Right kidney (tissue), 9 donors: ENCODE results near the gene ARRDC4.

Experiments used
- DNase-seq: peaks from one replicate; pipeline ENCODE4 v3.0.0-alpha.2; 2016
- long read RNA-seq, 8 donors: transcript quantifications; one replicate each; lab custom pipeline, GENCODE V29; 2026

Gene ARRDC4, protein sequence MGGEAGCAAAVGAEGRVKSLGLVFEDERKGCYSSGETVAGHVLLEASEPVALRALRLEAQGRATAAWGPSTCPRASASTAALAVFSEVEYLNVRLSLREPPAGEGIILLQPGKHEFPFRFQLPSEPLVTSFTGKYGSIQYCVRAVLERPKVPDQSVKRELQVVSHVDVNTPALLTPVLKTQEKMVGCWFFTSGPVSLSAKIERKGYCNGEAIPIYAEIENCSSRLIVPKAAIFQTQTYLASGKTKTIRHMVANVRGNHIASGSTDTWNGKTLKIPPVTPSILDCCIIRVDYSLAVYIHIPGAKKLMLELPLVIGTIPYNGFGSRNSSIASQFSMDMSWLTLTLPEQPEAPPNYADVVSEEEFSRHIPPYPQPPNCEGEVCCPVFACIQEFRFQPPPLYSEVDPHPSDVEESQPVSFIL
- long read RNA-seq, donor 1, full-length matches to known transcripts: 2 of 2 reads
- long read RNA-seq, donor 1, partial matches to known transcripts: 0 of 2 reads
- long read RNA-seq, donor 1, other reads (novel, unspliced or antisense): 0 of 2 reads
- long read RNA-seq, donor 2: 0 reads
- long read RNA-seq, donor 3, full-length matches to known transcripts: 4 of 4 reads
- long read RNA-seq, donor 3, partial matches to known transcripts: 0 of 4 reads
- long read RNA-seq, donor 3, other reads (novel, unspliced or antisense): 0 of 4 reads
- long read RNA-seq, donor 4, full-length matches to known transcripts: 4 of 4 reads
- long read RNA-seq, donor 4, partial matches to known transcripts: 0 of 4 reads
- long read RNA-seq, donor 4, other reads (novel, unspliced or antisense): 0 of 4 reads
- long read RNA-seq, donor 5, full-length matches to known transcripts: 7 of 7 reads
- long read RNA-seq, donor 5, partial matches to known transcripts: 0 of 7 reads
- long read RNA-seq, donor 5, other reads (novel, unspliced or antisense): 0 of 7 reads
- long read RNA-seq, donor 6, full-length matches to known transcripts: 7 of 12 reads
- long read RNA-seq, donor 6, partial matches to known transcripts: 5 of 12 reads
- long read RNA-seq, donor 6, other reads (novel, unspliced or antisense): 0 of 12 reads
- long read RNA-seq, donor 7: 0 reads
- long read RNA-seq, donor 8, full-length matches to known transcripts: 7 of 7 reads
- long read RNA-seq, donor 8, partial matches to known transcripts: 0 of 7 reads
- long read RNA-seq, donor 8, other reads (novel, unspliced or antisense): 0 of 7 reads

DNA sequence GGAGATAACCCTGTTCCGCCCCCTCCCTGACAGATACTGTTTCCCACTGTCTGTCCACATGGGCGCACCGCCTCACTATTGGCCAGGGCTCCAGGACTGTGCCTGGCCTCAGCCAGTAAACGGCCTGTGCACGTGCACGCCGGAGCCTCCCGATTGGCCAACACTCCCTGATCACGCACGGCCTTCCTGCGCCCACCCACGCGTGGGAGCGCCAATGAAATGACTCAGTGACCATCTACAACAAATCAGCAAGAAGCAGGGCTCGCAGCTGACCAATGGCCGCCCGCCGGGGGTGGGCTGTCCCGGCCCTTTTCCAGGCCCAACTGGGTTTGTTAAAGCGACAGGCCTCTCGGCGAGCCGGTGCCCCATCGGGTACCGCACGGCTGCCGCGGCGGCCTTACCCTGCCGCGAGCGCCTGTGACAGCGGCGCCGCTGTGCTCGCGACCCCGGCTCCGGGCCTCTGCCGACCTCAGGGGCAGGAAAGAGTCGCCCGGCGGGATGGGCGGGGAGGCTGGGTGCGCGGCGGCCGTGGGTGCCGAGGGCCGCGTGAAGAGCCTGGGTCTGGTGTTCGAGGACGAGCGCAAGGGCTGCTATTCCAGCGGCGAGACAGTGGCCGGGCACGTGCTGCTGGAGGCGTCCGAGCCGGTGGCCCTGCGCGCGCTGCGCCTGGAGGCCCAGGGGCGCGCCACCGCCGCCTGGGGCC is at the start of gene ARRDC4:
TSS of gene ARRDC4 (plus strand) at position 340 of the 703 bp plus-strand sequence. CDS start at position 499, 159 bp downstream.
- DNase-seq: peak; percentile 93

DNA sequence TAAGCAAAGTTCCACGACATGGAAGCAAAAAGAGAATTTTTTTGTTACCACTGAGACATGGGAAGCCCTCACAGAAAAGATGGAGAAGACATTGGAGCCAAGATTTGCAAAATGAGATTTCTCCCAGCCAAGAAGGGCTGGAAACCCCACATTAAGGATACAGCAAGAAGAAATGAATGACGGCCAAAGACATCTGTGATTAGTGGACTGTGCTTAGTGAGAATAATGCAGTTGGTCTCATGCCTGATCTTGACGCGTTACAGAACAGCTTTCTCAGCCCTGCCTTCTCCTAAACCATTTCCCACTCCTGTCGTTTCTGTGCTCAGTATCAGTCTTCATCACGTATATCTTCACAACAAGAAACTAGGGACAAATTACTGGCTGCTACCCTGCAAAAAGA is 45.8 kb upstream of the ARRDC4 start:
- DNase-seq: no peak

DNA sequence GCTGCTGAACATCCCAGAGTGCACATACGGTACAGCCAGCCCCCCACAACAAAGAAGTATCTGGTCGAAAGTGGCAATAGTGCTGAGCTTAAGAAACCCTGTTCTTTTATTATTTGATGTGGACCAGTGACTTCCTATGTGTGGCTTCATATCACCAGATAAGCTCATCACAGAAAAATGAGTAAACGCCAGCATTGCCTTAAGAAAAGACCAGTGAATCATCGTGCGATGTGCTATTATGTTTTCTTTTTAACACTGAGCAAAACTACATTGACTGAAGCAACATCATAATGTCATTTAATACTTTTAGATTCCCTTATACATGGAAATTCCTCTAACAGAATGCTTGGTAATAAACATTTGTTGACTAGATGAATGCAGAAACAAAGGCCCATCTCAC is 45.2 kb upstream of the ARRDC4 start:
- no peak for DNase-seq

DNA sequence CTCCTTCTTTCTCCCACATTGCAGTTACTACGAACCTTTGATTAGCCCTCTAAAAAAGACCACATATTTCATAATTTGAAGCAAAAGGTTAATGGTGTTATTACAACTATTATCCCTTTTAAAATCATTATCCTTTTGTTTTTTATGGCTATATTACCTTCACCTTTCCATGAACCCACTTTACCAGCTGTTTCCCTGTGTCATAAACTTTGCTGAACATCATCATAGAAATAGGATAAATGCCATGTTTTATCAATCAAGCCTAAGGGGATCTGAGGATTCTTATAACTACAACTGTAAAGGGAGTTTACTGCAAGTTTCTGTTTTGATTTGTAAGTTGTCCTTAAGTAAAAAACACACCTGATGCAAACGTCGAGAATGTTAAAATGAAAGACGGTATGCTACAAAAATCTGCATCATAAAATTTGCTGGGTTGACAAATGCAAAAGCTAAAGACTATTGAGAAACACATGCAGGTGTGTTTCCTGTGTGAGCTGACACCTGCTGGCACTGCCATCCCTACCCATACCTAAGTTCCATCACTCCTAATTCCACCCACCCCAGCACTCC is 39.1 kb upstream of the ARRDC4 start:
- DNase-seq: no peak

DNA sequence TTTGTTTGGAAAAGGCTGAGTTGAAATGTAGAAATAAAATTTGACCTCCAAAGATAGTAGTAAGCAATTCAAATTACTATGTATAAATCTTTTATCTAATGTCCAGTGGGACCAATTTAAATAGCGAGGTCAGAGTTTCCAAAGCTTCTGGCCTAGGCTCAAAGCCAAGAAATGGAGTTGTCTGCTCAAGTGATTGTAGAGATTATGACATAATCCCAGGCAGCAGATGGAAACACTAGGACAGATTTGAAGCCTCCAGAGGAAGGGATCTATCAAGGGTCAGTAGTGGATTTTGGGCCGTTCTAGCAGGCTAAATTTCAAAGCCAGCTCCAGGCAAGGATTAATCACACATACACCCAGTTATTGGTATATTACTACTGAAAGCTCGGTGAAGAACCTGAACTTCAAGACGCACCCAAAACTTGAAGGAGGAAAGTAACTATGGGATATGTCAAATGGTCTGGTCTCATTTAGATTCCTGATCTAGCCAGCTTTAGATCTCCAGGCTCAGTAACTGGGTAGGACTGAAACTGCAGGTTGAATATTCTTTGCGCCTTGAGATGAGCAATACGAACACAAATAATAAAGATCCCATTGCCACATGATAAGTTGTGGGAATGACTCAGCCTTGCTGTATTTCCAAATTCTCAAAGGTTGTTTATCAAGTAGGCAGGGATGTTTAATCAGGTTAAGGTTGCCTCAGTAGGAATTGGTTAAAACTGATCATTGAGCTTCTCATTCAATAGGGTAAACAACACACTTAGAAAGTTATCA is 30.9 kb upstream of the ARRDC4 start:
- DNase-seq: no peak

DNA sequence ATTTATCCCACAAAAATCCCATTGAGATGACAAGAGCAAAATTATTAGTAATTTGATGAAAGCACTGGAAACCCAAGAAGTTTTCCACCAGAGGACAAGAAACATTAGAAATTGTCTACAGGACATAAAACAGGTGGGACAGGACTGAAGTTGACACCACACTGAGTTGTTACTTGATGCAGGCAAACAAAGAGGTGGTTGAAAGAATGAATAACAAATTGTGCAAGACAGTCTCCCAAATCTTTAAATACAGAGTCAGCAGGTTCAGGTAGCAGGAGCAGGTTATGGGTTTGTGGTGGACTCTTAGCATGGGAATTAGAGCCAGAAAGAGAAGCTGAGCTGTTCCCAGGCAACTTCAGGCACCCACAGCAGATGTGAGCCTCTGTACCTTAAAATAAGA is 30.3 kb upstream of the ARRDC4 start:
- DNase-seq: no peak

DNA sequence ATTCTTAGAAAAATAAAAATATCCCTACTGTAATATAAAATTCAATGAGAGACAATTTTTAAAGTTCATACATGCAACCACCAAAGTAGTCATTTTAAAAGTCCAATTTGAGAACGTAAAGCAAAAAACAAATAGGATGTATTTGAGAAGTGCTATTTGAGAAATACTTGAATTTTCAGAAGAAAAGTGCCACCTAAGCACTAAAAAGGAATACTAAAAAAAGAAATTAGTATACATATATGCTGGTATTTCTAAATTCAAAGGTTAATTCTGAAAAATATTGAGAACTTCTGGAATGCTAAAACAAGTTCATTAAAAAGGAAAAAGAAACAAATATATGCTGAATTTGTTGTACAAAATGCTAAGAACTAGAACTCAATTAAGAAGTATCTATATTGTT is 29.2 kb upstream of the ARRDC4 start:
- no peak for DNase-seq

DNA sequence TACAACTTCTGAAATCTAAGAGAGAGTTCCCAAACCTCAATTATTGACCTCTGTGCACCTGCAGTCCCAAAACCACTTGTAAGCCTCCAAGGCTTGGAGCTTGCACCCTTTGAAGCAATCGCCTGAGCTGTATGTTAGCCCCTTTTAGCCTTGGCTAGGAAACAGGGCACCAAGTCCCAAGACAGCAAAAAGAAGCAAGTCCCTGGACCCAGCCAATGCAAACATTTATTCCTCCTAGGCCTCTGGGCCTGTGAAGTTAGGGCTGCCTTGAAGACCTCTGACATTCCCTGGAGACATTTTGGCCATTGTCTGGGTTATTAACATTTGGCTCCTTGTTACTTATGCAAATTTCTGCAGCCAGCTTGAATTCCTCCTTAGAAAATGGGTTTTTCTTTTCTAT is 26.9 kb upstream of the ARRDC4 start:
- no peak for DNase-seq

DNA sequence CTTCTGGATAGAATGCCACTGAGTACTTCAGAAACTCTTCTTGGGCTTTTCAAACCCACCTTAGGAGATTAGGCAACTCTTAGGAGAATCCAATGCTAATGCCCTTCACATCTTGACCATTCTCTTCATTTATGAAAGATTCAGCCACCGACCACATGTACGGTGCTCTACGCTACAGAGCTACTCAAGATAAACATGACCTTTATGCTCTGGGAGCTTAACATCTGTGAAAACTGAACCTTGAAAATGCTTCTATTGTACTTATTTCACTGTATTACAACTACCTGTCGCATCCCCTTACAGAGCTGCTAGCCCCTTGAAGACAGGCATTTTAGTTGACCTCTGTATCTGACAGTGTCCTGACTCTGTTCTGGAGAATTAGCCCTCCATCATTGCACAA is 19.5 kb upstream of the ARRDC4 start:
- no peak for DNase-seq

DNA sequence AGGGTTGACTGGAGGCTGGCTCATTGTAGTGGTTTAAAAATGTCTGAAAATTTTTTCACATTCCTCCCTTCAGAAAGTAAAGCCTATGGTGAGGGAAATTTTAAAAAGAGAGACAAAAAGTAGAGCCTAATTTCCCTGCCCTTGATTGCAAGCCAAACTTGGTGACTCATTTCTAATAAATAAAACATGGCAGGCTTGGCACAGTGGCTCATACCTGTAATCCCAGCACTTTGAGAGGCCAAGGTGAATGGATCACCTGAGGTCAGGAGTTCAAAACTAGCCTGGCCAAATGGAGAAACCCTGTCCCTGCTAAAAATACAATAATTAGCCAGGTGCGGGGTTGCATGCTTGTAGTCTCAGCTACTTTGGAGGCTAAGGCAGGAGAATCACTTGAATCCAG is 18.9 kb upstream of the ARRDC4 start:
- DNase-seq: no peak

DNA sequence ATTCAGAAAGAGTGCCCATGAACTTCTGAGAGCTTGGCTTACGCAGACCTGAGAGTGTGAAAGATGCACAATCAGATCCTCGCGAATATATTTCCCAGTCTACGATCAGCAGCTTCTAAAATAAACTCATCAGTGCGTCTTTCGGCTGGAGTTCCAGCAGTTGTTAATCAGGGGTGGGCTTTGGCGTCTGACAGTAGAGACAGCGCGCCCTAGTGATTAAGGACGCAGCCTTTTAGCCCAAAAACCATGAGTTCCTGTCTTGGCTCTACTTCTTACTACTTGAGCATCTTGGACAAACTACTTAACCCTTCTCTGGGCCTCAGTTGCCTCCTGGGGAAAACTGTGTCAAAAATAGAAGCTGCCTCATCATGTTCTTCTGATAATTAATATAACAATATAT is 15.8 kb upstream of the ARRDC4 start:
- DNase-seq: no peak

DNA sequence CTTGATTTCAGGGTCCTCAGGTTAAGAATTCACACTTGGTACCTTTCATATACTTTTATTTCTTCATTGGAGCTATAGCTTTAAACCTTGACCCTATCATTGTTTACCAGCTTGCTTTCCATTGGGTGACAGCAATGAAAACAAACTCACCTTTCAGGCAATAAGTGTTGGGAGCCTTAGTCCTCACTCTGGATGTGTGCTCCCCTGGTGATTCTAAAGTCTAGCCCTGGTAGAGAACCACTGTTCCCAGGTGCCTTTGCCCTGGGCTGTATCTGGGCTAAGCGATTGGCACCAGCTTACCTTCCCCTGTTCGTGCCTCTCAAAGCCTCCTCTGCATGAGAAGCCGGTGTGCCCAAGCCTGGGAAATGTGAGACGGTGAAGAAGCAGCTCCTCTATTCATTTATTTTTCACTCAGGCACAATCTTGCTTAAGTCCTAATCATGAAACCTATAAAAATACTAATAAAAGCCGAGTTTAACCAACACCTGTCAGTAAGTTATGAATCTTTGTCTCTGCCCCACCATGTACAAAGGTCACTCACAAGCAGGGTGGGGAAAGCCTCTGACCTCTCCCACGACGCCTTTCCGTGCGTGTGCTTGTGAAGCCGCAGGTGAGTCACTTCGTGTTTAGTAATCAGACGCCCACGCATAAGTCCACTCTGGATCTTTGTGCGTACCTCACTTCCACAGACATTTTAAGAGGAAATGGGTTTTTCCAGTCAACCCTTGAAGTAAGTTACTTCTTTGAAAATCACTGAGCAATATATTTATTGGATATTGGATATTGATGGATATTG is 12.8 kb upstream of the ARRDC4 start:
- DNase-seq: no peak

DNA sequence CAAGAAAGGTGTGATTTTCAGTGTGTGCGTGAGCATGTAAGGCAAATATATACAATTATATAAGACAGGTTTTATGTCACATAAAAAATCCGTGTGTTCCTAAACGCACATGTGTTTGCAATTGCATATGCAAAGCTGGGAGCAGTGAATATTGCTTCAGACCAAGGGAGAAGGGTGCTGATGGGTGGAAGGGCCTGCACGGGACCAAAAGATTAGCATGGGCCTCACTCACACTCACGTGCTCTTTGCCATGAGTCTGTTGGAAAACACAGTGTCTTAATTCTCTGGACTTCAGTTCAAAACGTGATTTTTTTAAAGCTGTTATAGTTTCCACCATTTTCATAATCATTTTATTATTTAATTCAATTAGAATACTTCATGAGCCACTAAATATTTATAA is 7.2 kb upstream of the ARRDC4 start:
- no peak for DNase-seq

DNA sequence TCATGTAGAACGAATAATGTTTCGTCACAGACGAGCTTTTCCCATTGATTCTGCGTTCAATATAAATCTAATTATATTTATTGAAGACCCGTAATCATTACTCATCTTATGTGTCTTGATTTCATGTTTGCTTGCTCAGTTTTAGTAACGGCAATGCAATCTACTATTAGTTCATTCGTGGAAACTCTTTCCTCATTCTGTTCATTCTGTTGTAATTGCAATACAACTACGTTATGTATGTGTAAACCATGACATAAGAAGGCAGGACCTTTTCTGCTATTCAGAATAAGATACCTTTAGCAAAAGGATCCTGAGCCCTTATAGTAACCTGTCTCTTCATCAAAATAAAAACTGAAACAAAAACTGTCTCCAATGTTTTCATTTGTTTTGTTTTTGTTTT is 6.8 kb upstream of the ARRDC4 start:
- no peak for DNase-seq

DNA sequence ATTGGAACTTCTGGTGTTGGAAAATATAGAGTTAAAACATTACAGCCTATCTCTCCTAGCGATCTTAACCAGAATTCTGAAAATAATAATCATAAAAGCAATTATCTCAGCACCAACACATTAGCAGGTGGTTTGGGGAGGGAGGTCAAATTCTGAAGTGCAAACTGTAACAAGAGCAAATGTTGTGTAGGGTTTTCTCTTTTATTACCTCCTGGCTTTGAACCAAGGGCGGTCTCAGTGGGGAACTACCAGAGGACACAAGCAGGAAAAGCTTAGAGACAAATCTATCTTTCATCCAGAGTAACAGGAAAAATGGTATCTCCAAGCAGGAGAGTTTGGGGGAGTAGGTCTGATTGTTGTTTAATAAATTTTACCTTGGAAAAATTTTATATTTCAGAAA is 5.5 kb upstream of the ARRDC4 start:
- DNase-seq: no peak

DNA sequence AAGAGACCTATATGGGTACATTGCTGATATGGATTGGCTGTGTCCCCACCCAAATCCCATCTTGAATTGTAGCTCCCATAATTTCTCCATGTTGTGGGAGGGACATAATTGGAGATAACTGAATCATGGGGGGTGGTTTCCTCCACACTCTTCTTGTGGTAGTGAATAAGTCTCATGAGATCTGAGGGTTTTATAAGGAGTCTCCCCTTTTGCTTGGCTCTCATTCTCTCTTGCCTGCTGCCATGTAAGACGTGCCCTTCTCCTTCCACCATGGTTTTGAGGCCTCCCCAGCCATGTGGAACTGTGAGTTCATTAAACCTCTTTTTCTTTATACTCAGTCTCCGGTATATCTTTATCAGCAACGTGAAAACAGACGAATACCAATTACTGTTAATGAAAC is 5.0 kb upstream of the ARRDC4 start:
- no peak for DNase-seq

DNA sequence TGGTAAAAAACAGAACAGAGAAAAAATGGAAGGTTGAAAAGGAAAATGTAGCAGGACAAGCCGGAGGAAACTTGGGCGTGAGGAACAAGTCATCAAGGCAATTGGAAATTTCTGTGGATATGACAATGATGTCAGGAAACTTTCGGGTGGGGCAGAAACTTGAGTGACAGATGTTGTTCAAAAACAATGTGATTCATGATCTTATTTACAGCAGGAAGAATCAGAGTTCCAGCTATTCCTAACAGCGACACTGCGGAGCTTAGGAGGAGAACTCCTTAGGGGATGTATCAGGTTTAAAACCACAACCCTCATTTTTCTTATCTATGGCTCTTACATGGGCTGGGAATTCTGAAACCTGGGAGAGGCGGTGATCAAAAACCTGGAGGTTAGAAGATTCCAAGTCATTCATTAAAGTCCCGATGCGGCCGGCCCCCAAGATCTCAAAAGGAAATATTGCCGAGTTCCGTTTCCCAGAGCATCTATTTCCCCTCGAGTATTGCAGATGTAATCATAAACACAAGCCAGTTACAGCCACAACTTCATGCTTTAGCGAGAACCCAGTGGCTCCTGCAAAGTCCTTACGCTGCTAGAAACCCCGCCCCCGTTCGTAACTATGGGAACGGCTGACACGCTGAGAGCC is 659 bp upstream of the ARRDC4 start:
- DNase-seq: no peak

DNA sequence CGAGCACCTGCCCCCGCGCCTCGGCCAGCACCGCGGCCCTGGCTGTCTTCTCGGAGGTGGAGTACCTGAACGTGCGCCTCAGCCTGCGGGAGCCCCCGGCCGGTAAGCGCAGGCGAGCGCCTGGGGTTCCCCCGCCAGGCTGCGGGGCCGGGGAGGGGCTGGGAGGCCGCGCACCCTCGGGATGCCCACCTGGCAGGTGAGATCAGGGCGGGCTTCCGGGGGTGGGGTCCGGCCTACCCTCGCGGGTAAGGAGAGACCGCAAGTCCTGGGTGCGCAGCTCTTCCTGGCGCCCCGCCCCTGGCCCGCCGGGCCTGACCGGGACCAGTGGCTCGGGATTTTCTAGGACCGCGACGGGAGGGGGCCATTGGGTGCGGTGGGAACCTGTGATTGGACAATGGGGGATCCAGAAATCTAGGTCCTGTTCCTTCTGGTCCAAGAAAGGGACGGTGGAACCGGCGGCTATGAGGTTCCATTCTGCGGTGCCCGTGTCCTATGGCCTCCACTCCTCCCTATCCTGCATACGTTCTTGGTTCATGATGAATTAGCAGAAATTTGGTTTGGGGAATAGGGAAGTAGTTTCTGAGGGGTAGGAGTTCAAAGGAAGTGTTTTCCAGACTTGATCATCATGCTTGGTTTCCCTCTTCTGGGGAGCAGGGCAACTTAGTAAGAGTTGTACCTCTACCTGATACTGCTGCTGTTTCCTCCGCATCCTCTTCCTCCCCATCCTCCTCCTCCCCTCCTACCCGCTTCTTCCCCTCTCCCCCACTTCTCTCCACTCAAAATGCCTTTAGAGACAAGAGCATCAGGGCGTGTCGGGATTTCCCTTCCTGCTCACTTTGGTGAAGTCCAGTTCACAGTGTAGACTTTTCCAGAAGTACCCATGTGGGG is 808 bp downstream of the ARRDC4 start:
- peak; percentile 62 for DNase-seq

DNA sequence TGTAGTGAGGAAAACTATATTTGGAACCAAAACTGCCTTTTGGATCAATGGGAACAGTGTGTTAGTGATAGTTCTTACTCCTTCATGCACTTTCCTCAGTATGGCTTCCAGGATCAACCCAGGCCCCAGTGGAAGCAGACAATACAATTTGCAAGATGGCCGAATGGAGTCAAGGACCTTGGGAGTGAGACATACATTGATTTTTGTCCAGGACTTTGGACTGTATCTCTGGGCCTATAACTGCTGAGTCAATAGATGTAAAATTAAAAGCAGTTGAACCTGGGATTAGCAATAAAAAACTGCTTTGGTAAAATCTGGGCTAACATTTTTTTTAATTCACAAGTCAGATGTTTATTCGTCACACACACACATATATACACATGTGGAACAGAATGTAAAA is 1.8 kb downstream of the ARRDC4 start:
- DNase-seq: no peak
